Naive B cell (primary cell): ENCODE measurements around the gene OR10D3. TPM values are rescaled to one million over a fixed set of nuclear protein-coding genes. Genes with fewer than 3 reads are reported as not detected.

ENCODE experiments used
- ATAC-seq, 2 donors: fragments of 150-1000 bp; cut with Tn5 transposase; 2 replicates each; pipeline ENCODE4 v1.10.0; 2021; ENCODE audit warnings: low read depth in 2 of 2, mild to moderate bottlenecking in 2 of 2, moderate library complexity in 2 of 2
- DNase-seq: peaks from one replicate; pipeline ENCODE4 v3.0.0; 2022
- H3K27ac Mint-ChIP-seq, 6 donors: one replicate each; pipeline ENCODE4 v1.8.0; 2020 to 2022; ENCODE audit warnings: mild to moderate bottlenecking in 6 of 6, mixed read lengths in 6 of 6, moderate library complexity in 5 of 6, inconsistent platforms in 2 of 6
- H3K27me3 Mint-ChIP-seq, 3 donors: one replicate each; pipeline ENCODE4 v1.8.0; 2021 to 2022; ENCODE audit warnings: mixed read lengths in 3 of 3, mild to moderate bottlenecking in 1 of 3
- H3K36me3 Mint-ChIP-seq, 2 donors: one replicate each; pipeline ENCODE4 v1.8.0; 2020 to 2022; ENCODE audit warnings: mixed read lengths in 2 of 2, inconsistent platforms in 1 of 2, mild to moderate bottlenecking in 1 of 2
- H3K4me1 Mint-ChIP-seq, 3 donors: one replicate each; pipeline ENCODE4 v1.8.0; 2020 to 2022; ENCODE audit warnings: mixed read lengths in 3 of 3, inconsistent platforms in 1 of 3, mild to moderate bottlenecking in 1 of 3, moderate library complexity in 1 of 3
- H3K4me3 Mint-ChIP-seq, 8 donors: one replicate each; pipeline ENCODE4 v1.8.0; 2020 to 2022; ENCODE audit warnings: mild to moderate bottlenecking in 8 of 8, mixed read lengths in 8 of 8, moderate library complexity in 8 of 8, inconsistent platforms in 2 of 8
- H3K9me3 Mint-ChIP-seq, 7 donors: one replicate each; pipeline ENCODE4 v1.8.0; 2020 to 2022; ENCODE audit warnings: mixed read lengths in 7 of 7, mild to moderate bottlenecking in 5 of 7, inconsistent platforms in 2 of 7, moderate library complexity in 1 of 7
- polyA plus RNA-seq, 6 donors: library from polyadenylated mRNA; unstranded; fragments of 300-500 nt; fragmentation: Illumina TruSeq; gene quantifications; one replicate each; pipeline ENCODE4 v1.2.3, GENCODE V29; 2021; ENCODE audit warnings: low read depth in 6 of 6

Gene OR10D3
- polyA plus RNA-seq, 6 donors from 2014 or later: not detected

DNA sequence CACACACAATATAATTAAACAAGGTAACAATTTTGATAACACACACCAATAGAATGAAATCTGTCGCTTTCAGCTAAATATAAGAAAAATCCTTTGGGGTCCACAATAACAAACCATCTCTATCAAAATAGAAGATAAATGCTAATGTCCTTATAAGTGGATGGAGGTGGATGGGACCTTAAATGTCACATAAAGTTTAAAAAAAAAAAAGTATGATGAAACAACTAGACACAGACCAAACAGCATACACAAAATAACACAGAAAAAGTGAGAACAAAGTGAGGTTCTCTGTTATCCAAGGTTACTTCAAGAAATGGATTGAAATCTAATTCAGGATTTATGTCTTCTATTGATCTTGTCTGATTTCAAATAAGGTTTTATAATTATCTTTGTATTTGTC lies 10.5 kb upstream of the OR10D3 start:
- peaks cover 1 to 4% (median 2%) of the 10 kb centered on the region in 3 donors for H3K27me3 Mint-ChIP-seq
- DNase-seq (no peak), ATAC-seq (no peak)
- H3K9me3 Mint-ChIP-seq: peaks cover 0 to 2% (median 0%) of the 10 kb centered on the region in 7 donors
- H3K27ac Mint-ChIP-seq: no peak overlapping the region
- no peaks in the 10 kb centered on the region for H3K4me1 Mint-ChIP-seq
- H3K36me3 Mint-ChIP-seq: no peaks in the 10 kb centered on the region
- no peak overlapping the region for H3K4me3 Mint-ChIP-seq

DNA sequence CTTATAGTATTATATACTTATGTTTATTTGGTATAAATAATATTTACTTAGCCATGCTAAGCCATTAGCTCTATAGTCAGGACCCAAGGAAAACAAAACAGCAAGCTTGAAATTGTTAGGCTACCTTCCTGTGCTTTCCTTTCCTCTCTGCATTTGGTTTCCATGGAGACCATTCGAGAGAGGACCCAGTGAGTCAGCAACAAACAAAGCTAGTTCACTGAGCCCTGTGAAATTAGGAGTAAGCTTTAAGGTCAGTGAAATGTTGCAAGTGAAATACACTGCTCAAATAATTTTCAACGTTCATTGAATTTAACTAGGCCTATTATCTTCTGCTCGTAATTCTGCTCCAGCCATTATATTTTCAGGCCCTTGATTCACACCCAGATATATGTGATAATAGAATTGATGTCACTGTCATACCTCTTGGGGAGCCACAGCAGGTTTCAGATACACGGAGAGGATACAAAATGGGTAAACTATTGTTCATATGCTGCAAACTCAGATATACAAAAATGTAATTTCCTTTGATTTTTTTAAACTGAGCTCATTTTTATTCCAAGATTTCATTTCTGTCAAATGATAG lies 9.1 kb upstream of the OR10D3 start:
- no peak for DNase-seq
- no peak for ATAC-seq
- no peaks in the 10 kb centered on the region for H3K36me3 Mint-ChIP-seq
- H3K27me3 Mint-ChIP-seq: peaks cover 0 to under 1% (median 0%) of the 10 kb centered on the region in 3 donors
- no peak overlapping the region for H3K4me3 Mint-ChIP-seq
- no peaks in the 10 kb centered on the region for H3K4me1 Mint-ChIP-seq
- no peak overlapping the region for H3K27ac Mint-ChIP-seq
- H3K9me3 Mint-ChIP-seq: peaks cover 0 to 2% (median 0%) of the 10 kb centered on the region in 7 donors

DNA sequence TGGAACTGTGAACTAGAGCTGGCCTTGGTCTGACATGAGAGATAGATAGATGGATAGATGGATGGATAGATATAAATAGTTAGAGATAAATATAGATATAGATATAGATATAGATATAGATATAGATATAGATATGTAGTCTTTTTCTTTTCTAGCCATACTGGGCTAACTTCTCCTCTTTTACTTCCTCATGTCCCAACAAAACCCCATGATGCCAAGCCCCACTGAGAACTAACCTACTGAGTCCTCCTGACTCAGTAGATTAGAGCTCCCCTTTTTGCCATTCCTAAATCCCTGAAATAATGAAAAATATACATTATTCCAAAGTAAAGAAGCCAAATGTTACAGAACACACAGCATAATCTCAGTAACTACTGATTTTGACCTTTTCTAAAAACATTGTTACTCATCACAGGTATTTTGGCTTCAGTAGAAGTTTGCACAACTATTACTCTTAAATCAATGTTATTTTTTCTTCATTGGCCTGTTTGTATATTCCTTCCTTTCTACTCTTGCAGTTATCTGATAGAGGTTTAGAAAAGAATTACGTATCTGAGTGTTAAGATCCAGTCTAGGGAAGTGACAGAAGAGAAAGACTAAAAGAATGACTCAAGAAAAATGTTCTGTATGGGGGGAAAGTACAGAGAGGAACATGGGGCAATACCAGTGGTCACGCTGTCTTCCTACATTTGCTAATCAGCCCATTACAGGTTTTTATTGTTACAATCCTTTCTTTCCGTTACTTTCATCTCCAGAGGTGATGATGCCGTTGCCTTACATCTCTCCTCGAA lies 6.0 kb upstream of the OR10D3 start:
- H3K9me3 Mint-ChIP-seq: peaks cover 0 to 4% (median 0%) of the 10 kb centered on the region in 7 donors
- no peaks in the 10 kb centered on the region for H3K36me3 Mint-ChIP-seq
- H3K27ac Mint-ChIP-seq: no peak overlapping the region
- DNase-seq: no peak
- ATAC-seq: no peak
- no peak overlapping the region for H3K4me3 Mint-ChIP-seq
- H3K27me3 Mint-ChIP-seq: no peaks in the 10 kb centered on the region
- no peaks in the 10 kb centered on the region for H3K4me1 Mint-ChIP-seq

DNA sequence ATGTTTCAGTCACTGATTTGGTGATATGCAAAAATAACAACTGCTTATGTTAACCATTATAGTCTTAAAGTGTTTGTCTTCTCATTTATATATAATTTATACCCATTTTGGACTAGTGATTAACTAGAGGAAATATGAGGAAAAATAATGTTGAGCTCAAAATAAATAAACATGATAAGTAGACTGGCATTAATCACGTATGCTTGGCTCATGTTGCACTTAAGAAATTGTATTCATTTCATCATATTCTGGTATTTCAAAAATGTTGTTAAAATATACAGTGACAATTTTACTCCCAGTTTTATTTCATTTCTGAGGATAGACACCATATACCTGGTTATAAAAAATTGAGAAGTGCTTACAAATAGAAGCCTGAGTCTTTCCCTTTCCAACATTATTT lies 3.8 kb upstream of the OR10D3 start:
- Mint-ChIP-seq H3K4me1 (no peaks in the 10 kb centered on the region), H3K27me3 (peaks cover 5 to 7% (median 6%) of the 10 kb centered on the region in 3 donors), H3K27ac (no peak overlapping the region), H3K9me3 (peaks cover 0 to 4% (median 0%) of the 10 kb centered on the region in 7 donors), H3K36me3 (no peaks in the 10 kb centered on the region), H3K4me3 (no peak overlapping the region)
- no peak for ATAC-seq
- DNase-seq: no peak

DNA sequence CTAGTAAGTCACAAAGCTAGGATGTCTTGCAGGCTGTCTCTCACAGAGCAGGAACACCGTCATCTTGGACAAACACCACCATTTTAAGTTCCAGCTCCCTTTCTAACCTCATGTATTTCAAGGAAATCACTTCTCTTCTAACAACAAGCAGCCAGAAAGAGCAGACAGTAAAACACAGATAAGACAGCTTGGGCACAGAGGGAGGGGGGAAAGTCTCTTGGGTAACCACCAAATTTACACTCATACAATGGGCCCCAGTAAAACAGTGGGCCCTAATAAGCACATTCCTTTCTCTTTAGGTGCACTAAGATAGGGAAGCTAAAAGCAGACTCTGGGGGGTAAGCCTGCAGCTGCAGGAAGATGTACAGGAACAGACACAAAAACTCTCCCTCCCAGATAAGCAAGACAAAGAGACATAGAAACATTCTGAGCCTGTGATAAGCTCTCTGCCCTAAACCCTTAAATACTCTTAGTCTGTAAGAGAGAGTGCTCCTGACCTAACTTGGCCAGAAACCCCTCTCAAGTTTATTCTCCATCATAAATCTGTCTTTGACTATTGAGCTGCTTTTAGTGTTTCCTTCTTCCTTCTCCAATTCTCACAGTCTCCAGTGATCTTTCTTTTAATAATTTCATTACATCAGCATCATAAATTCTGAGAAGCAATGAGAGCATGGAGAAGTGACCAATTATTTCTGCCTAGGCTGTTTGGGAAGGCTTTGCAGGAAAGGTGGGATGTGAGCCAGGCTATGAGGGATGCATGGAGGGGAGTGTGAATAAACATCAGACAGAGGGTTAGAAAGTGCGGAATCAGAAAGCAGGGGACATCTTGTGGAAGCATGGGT lies 7.4 kb downstream of the OR10D3 start:
- H3K4me3 Mint-ChIP-seq: no peak overlapping the region
- H3K4me1 Mint-ChIP-seq: peaks cover 0 to 8% (median 0%) of the 10 kb centered on the region in 3 donors
- no peak overlapping the region for H3K27ac Mint-ChIP-seq
- DNase-seq: no peak
- no peak for ATAC-seq
- peaks cover 0 to under 1% (median 0%) of the 10 kb centered on the region in 7 donors for H3K9me3 Mint-ChIP-seq
- no peaks in the 10 kb centered on the region for H3K36me3 Mint-ChIP-seq
- peaks cover 19 to 36% (median 25%) of the 10 kb centered on the region in 3 donors for H3K27me3 Mint-ChIP-seq

DNA sequence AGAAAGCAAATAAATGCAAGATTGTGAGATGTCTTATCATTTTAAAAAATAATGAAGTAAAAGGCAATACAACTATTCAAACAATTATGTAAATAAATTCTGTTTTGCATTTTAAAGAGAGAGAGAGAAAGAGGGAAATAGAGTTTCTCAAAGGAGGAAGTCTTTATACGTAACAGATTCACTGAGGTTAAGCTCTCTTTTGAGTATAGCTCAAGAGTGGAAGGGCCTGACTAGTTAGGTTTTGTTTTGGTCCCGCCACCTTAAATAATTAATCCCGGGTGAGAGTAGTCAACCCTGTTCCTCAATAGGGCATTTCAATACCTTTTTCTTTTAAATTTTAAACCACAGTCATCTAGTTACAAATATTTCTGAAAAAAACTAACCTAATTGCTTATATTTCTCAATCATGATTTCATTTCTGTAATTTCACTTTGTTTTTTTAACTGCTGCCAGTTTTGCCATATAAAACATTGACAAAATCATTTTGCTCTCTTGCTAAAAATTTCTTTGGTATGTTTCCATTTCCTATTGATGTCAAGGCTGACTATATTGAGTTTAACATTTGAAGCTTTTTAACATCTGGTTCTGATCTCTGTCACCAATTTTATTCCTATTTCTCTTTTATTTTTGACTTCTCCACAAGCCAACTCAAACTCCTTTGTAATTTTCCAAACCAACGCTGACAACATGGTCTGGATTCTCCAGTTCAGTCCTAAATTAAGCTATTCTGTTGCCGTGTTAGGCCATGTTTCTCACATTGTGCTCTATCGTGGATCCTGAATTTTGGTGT lies 10.3 kb downstream of the OR10D3 start:
- Mint-ChIP-seq H3K4me1 (peaks cover 0 to 8% (median 0%) of the 10 kb centered on the region in 3 donors), H3K9me3 (no peaks in the 10 kb centered on the region), H3K27ac (no peak overlapping the region), H3K36me3 (no peaks in the 10 kb centered on the region), H3K27me3 (peaks cover 6 to 25% (median 9%) of the 10 kb centered on the region in 3 donors), H3K4me3 (no peak overlapping the region)
- DNase-seq: no peak
- ATAC-seq: peak; percentile 75 to 79

DNA sequence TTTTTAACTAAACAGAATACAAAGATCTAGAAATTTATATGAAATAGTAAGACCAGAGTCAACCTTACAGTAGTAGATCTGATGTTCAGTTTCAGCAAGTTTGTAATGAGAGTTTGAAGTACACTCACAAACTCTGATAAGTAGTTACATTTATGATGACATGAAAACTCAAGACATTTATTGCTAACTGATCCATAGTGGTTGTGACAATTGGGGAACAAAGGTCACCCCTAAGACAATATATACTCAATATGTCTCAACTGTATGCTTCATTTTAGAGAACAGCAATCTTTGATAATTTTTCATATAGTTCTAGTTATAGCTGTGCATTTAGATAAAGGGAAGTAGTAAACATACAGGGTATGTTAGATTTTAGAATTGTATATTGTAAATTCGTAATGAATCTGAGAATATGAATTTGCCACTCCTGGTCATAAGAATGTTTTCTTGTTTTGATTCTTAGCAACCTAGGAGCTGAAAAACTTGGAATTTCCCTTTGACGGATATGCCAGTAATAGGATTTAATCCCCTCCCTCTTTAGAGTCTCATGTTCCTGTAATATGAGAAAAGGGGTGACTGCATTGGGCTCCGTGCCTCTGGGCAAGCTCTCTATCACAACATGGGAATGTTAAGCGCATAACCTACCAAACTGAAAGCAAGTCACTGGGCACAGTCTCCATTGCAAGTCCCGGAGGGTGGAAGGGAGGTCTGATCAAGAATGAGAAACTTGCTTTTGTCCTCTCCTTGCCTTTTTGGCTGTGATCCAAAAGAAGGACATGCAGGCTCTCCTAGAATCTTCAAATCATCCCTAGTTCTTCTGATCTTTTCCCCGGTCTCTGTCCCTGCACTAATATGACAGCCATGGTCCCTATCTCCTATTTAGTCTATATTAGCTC lies 11.4 kb downstream of the OR10D3 start:
- Mint-ChIP-seq H3K36me3 (no peaks in the 10 kb centered on the region), H3K9me3 (no peaks in the 10 kb centered on the region)

DNA sequence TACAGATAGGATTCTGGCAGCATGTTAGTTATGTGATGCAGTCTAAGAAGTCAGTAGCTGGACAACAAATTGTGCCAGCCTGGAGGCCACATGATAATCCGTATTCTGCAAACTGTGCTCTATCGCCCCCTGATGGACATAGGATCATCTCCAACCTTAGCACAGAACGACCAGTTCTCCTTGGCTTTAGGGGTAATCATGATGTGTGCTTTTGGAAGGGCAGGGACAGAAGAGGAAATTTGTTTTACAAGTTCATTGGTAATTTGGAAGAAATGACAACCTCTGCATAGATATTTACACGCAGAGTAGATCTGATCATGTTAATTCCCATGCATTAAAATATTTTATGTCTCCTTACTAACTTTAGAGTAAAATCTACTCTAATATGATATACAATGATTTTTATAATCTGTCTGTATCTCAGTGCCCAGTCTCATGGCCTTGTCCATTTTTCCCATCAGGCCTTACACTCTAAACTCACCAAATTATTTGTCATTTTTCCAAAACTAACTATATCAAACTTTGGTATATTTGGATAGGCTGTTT lies 12.1 kb downstream of the OR10D3 start:
- H3K27me3 Mint-ChIP-seq: peaks cover 3 to 31% (median 5%) of the 10 kb centered on the region in 3 donors
- DNase-seq (no peak), ATAC-seq (peak in 1 of 2 donors; percentile 45)
- no peaks in the 10 kb centered on the region for H3K36me3 Mint-ChIP-seq
- no peaks in the 10 kb centered on the region for H3K9me3 Mint-ChIP-seq
- peaks cover 0 to 8% (median 0%) of the 10 kb centered on the region in 3 donors for H3K4me1 Mint-ChIP-seq
- H3K27ac Mint-ChIP-seq: no peak overlapping the region
- no peak overlapping the region for H3K4me3 Mint-ChIP-seq

More for the DNA sequence above, 11.4 kb downstream of the OR10D3 start:
- no peak for DNase-seq
- no peak for ATAC-seq
- no peak overlapping the region for H3K4me3 Mint-ChIP-seq
- peaks cover 5 to 25% (median 6%) of the 10 kb centered on the region in 3 donors for H3K27me3 Mint-ChIP-seq
- peaks cover 0 to 8% (median 0%) of the 10 kb centered on the region in 3 donors for H3K4me1 Mint-ChIP-seq
- H3K27ac Mint-ChIP-seq: peak overlapping the region in 1 of 6 donors; percentile 22

DNA sequence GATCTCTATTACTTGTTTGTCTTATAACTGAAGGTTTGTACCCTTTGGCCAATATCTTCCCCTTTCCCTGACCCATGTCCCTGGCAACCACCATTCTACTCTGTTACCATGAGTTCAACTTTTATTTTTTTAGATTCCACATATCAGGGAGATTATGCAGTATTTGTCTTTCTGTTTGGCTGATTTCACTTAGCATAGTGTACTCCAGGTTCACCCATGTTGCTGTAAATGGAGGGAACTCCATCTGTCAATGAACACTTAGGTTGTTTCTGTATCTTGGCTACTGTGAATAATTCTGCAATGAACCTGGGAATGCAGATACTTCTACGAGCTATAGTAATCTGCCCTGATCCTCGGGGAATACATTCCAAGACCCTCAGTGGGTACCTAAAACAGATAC lies 14.9 kb downstream of the OR10D3 start:
- Mint-ChIP-seq H3K4me1 (peaks cover 0 to 8% (median 0%) of the 10 kb centered on the region in 3 donors), H3K36me3 (no peaks in the 10 kb centered on the region), H3K27ac (no peak overlapping the region), H3K4me3 (no peak overlapping the region), H3K27me3 (peaks cover 0 to 22% (median 3%) of the 10 kb centered on the region in 3 donors), H3K9me3 (no peaks in the 10 kb centered on the region)
- ATAC-seq (no peak), DNase-seq (no peak)

DNA sequence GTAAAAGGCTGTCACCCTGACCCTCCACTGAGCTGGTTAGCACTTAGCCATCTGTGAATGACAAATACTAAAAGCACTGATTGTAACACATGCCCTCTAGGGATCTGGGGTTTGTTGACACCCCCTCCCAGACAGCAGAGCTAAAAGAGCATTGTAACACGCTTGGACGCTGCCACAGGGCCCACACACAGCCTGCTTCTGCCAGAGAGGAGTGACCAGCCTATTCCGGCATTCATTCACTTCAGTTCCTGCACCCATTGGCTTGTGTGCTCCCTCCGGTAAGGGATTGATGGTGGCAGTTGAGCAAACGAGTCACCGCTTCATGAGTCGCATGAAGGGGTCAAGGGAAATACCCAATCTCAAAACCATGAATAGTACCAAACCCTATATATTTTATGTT lies 15.8 kb downstream of the OR10D3 start:
- Mint-ChIP-seq H3K27me3 (peaks cover 0 to 22% (median 3%) of the 10 kb centered on the region in 3 donors), H3K4me1 (peaks cover 0 to 3% (median 0%) of the 10 kb centered on the region in 3 donors), H3K27ac (no peak overlapping the region), H3K9me3 (no peaks in the 10 kb centered on the region), H3K36me3 (no peaks in the 10 kb centered on the region), H3K4me3 (no peak overlapping the region)
- no peak for DNase-seq
- ATAC-seq: no peak

DNA sequence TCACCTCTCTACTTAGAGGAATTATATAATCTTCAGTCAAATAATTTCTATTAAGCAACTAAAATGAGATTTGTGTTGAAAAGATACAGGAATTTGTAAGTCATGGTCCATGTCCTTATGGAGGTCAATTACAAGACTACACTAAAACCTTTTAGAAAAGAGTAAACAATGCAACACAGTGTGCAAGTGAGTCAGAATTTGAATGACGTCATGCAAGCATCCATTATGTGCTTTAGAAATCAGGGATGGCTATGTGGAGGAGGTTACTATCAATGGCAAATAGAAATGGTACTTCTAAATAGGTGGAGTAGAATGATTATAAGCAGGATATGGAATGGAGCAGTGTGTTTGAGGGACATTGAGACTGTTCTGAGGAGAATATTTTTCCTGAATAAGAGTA lies 16.6 kb downstream of the OR10D3 start:
- H3K9me3 Mint-ChIP-seq: no peaks in the 10 kb centered on the region
- no peak overlapping the region for H3K27ac Mint-ChIP-seq
- H3K4me3 Mint-ChIP-seq: no peak overlapping the region
- H3K4me1 Mint-ChIP-seq: peaks cover 0 to 3% (median 0%) of the 10 kb centered on the region in 3 donors
- peaks cover 0 to 22% (median 3%) of the 10 kb centered on the region in 3 donors for H3K27me3 Mint-ChIP-seq
- DNase-seq: no peak
- ATAC-seq: no peak
- no peaks in the 10 kb centered on the region for H3K36me3 Mint-ChIP-seq

DNA sequence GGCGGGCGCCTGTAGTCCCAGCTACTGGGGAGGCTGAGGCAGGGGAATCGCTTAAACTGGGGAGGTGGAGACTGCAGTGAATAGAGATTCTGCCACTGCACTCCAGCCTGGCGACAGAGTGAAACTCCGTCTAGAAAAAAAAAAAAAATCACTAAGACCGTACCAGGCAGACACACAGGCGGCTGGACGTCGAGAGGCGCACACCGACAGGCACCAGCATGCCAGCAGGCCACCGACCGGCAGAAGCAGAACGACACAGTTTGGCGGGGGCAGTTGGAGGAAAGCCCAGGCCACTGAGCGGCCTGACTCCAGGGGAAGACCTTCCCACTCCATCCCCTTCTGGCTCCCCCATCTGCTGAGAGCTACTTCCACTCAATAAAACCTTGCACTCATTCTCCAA lies 17.5 kb downstream of the OR10D3 start:
- no peaks in the 10 kb centered on the region for H3K9me3 Mint-ChIP-seq
- no peak overlapping the region for H3K4me3 Mint-ChIP-seq
- peaks cover 0 to 22% (median 0%) of the 10 kb centered on the region in 3 donors for H3K27me3 Mint-ChIP-seq
- no peaks in the 10 kb centered on the region for H3K36me3 Mint-ChIP-seq
- no peaks in the 10 kb centered on the region for H3K4me1 Mint-ChIP-seq
- no peak for ATAC-seq
- no peak for DNase-seq
- H3K27ac Mint-ChIP-seq: no peak overlapping the region
